Subcutaneous adipose tissue (tissue), 4 donors: ENCODE data around the gene TCF4. TPM values are rescaled to one million over a fixed set of nuclear protein-coding genes. Genes with fewer than 3 reads are reported as not detected.

ENCODE experiments used
- CTCF ChIP-seq: fragments of 450-650 bp; IDR thresholded peaks from one replicate; pipeline ENCODE4 v1.5.1; 2016; ENCODE audit warnings: low read depth, mild to moderate bottlenecking, control low read depth, antibody characterized with exemption, moderate library complexity
- total RNA-seq, 4 donors: library from RNA; depleted of rRNA; stranded (reverse); fragments of >200 nt; gene quantifications; one replicate each; pipeline ENCODE4 v1.1.0, GENCODE V29; 2016

Gene TCF4
- total RNA-seq, 4 donors from 2014 or later: 110 to 250 (median 170) TPM

- TF ChIP-seq CTCF: no peak
Measured at GRCh38 chr18:55494441-55494840, 93.6 kb downstream of the TCF4 start.

DNA sequence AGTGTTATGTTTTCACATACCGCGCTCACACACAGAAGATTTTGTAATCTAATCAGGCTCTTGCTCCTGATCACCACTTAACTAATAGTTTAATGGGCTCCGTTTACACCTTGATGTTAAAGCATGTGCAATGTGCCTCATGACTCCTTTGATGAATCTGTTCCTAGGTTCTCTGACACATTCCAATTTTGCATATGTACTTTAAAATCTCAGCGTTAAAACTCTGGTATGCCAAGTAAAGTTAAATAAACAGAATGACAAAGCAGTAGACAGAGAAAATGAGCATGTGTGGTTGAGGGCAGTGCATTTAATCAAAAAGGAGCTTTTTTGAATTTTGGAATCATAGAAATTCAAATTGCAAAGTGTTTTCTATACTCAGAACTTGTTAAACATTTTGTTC is 96.4 kb downstream of the TCF4 start:
- TF ChIP-seq CTCF: no peak

- TF ChIP-seq CTCF: no peak
Measured at GRCh38 chr18:55489034-55489986, 98.7 kb downstream of the TCF4 start.

GRCh38 chr18:55488473-55488872 is 99.5 kb downstream of the TCF4 start:
- TF ChIP-seq CTCF: no peak

DNA sequence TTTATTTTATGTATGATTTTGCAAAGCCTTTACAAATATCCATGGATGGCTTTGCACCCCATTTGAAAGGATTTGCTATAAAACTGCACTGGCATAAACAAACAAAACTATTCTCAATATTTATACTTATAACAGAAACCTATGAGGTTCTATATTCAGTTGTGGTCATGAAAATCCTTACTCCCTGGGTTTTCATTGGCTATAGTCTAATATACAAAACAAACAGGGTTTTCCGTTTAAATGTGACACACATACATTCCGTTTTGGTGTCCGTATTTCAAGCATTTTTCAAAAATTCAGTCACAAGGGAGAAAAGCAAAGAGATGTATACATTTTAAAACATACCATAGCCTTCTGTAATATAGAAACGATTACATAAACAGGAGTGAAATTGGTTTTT is 100.0 kb downstream of the TCF4 start:
- no peak for TF ChIP-seq CTCF

DNA sequence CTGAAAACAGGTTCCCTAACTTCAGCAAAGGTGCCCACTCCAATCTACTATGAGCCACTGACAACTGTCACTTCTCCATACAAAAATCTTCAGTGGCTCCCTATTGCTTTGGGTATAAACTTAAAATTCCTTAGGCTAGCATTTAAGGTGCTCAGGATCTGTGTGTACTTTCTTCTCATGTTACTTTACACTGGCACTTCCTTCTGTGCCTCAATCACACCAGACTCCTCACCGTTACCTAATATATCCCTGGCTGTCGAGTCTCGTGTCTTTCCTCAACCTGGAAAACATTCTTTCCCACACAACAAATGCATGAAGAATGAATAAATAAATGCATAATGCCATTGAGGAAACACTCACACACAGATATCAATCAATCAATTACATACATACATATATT is 101.1 kb downstream of the TCF4 start:
- TF ChIP-seq CTCF: no peak

GRCh38 chr18:55485666-55486065 is 102.3 kb downstream of the TCF4 start:
- no peak for TF ChIP-seq CTCF
